ENCODE results near the gene PRR18.

Gene PRR18

GRCh38 chr6:166275714-166276166 is 32.5 kb downstream of the PRR18 start:
- TF ChIP-seq MAX (IDR thresholded peaks at IDR 0.05; ENCODE audit: low read depth, low read length) (peak; percentile 60), POLR2A (IDR thresholded peaks at IDR 0.05; ENCODE audit: extremely low read depth, insufficient read length) (no peak), MYC (IDR thresholded peaks at IDR 0.05; ENCODE audit: low read depth, low read length) (peak; percentile 54; the same call in 1 of the 2 replicates)
- TF ChIP-seq, protein P1, sequence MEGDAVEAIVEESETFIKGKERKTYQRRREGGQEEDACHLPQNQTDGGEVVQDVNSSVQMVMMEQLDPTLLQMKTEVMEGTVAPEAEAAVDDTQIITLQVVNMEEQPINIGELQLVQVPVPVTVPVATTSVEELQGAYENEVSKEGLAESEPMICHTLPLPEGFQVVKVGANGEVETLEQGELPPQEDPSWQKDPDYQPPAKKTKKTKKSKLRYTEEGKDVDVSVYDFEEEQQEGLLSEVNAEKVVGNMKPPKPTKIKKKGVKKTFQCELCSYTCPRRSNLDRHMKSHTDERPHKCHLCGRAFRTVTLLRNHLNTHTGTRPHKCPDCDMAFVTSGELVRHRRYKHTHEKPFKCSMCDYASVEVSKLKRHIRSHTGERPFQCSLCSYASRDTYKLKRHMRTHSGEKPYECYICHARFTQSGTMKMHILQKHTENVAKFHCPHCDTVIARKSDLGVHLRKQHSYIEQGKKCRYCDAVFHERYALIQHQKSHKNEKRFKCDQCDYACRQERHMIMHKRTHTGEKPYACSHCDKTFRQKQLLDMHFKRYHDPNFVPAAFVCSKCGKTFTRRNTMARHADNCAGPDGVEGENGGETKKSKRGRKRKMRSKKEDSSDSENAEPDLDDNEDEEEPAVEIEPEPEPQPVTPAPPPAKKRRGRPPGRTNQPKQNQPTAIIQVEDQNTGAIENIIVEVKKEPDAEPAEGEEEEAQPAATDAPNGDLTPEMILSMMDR (IDR thresholded peaks at IDR 0.05; ENCODE audit: low read depth, low read length), result peak; percentile 98
- DNase-seq (ENCODE audit: low read depth), result peak; percentile 82

GRCh38 chr6:166274739-166275370 is 33.3 kb downstream of the PRR18 start:
- no peak for DNase-seq (ENCODE audit: low read depth)
- no peak overlapping the region for H3K4me3 ChIP-seq (ENCODE audit: low read depth, low read length)
- TF ChIP-seq POLR2A (IDR thresholded peaks at IDR 0.05; ENCODE audit: extremely low read depth, insufficient read length) (no peak), MAX (IDR thresholded peaks at IDR 0.05; ENCODE audit: low read depth, low read length) (no peak), MYC (IDR thresholded peaks at IDR 0.05; ENCODE audit: low read depth, low read length) (no peak)

More at GRCh38 chr6:166275714-166276166, 32.5 kb downstream of the PRR18 start:
- no peak overlapping the region for H3K4me3 ChIP-seq (ENCODE audit: low read depth, low read length)

DNA sequence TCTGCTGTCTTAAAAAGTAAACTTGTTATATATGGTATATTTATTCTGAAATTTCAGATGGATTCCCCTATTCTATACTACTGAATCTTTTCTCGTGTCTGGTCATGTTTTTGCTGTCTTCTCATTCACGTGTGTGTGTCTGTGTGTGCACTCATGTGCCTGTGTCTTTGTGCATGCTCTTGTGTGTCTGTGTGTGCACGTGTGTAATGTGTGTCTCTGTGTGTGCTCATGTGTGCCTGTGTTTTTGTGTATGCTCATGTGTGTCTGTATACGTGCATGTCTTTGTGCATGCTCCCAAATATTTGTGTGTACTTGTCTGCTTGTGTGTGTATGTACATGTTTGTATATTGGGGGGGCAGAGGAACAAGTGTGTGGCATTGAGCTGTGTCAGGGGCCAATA is 34.0 kb downstream of the PRR18 start:
- TF ChIP-seq MAX (IDR thresholded peaks at IDR 0.05; ENCODE audit: low read depth, low read length) (no peak), POLR2A (IDR thresholded peaks at IDR 0.05; ENCODE audit: extremely low read depth, insufficient read length) (no peak), MYC (IDR thresholded peaks at IDR 0.05; ENCODE audit: low read depth, low read length) (no peak)
- TF ChIP-seq, protein P1 (IDR thresholded peaks at IDR 0.05; ENCODE audit: low read depth, low read length), result no peak
- H3K4me3 ChIP-seq (ENCODE audit: low read depth, low read length), result no peak overlapping the region
- no peak for DNase-seq (ENCODE audit: low read depth)

GRCh38 chr6:166271376-166271765 is 36.8 kb downstream of the PRR18 start:
- TF ChIP-seq POLR2A (IDR thresholded peaks at IDR 0.05; ENCODE audit: extremely low read depth, insufficient read length) (no peak), MAX (IDR thresholded peaks at IDR 0.05; ENCODE audit: low read depth, low read length) (no peak), MYC (IDR thresholded peaks at IDR 0.05; ENCODE audit: low read depth, low read length) (no peak)
- TF ChIP-seq, protein P1 (IDR thresholded peaks at IDR 0.05; ENCODE audit: low read depth, low read length), result no peak
- H3K4me3 ChIP-seq (ENCODE audit: low read depth, low read length), result no peak overlapping the region
- DNase-seq (ENCODE audit: low read depth), result no peak

- TF ChIP-seq POLR2A (IDR thresholded peaks at IDR 0.05; ENCODE audit: extremely low read depth, insufficient read length), result no peak
- no peak for TF ChIP-seq MAX (IDR thresholded peaks at IDR 0.05; ENCODE audit: low read depth, low read length)
- TF ChIP-seq, protein P1 (IDR thresholded peaks at IDR 0.05; ENCODE audit: low read depth, low read length), result no peak
- no peak for TF ChIP-seq MYC (IDR thresholded peaks at IDR 0.05; ENCODE audit: low read depth, low read length)
- H3K4me3 ChIP-seq (ENCODE audit: low read depth, low read length), result no peak overlapping the region
- no peak for DNase-seq (ENCODE audit: low read depth)
These were observed 37.4 kb downstream of the PRR18 start for GRCh38 chr6:166270706-166271375.

All from NB4 (cell line).